Osteoblast (primary cell): Measurements from ENCODE around the gene MACROD2. TPM values are rescaled to one million over a fixed set of nuclear protein-coding genes. Genes with fewer than 3 reads are reported as not detected.

ENCODE experiments used
- DNase-seq: peaks from one replicate; pipeline ENCODE4 v3.0.0; 2011; ENCODE audit warnings: low spot score, mixed read lengths; ENCODE audit not compliant: insufficient read length; ENCODE audit errors: missing footprints
- H2AFZ ChIP-seq: 2 replicates; pipeline ENCODE4 v1.6.0; 2011; ENCODE audit warnings: mild to moderate bottlenecking, low read length
- H3K27ac ChIP-seq: 2 replicates; pipeline ENCODE4 v1.5.1; 2011; ENCODE audit warnings: mild to moderate bottlenecking, low read depth, low read length, moderate library complexity
- H3K27me3 ChIP-seq: 2 replicates; pipeline ENCODE4 v1.6.0; 2012; ENCODE audit warnings: mild to moderate bottlenecking, control low read depth, inconsistent platforms, low read length, moderate library complexity; ENCODE audit not compliant: insufficient read depth
- H3K36me3 ChIP-seq: 2 replicates; pipeline ENCODE4 v1.5.1; 2011; ENCODE audit warnings: mild to moderate bottlenecking, low read length, control low read depth, moderate library complexity; ENCODE audit not compliant: insufficient read depth
- H3K4me1 ChIP-seq: 2 replicates; pipeline ENCODE4 v1.5.1; 2011; ENCODE audit warnings: mild to moderate bottlenecking, low read length, control low read depth, moderate library complexity; ENCODE audit not compliant: insufficient read depth
- H3K4me2 ChIP-seq: 2 replicates; pipeline ENCODE4 v1.6.0; 2011; ENCODE audit warnings: mild to moderate bottlenecking, low read length; ENCODE audit not compliant: insufficient read depth
- H3K4me3 ChIP-seq: fragments of 200-600 bp; sonication (generic); 3 replicates; pipeline ENCODE4 v1.5.1; 2012; ENCODE audit warnings: mild to moderate bottlenecking, low read length, inconsistent platforms; ENCODE audit not compliant: insufficient read depth
- H3K79me2 ChIP-seq: 2 replicates; pipeline ENCODE4 v1.6.0; 2012; ENCODE audit warnings: mild to moderate bottlenecking, low read length, control low read depth, inconsistent platforms; ENCODE audit not compliant: insufficient read depth
- H3K9me3 ChIP-seq: 2 replicates; pipeline ENCODE4 v1.5.1; 2011; ENCODE audit warnings: low read depth, low read length, control low read depth
- H4K20me1 ChIP-seq: 2 replicates; pipeline ENCODE4 v1.6.0; 2012; ENCODE audit warnings: mild to moderate bottlenecking, low read length, control low read depth; ENCODE audit not compliant: insufficient read depth
- CTCF ChIP-seq: IDR thresholded peaks from 2 replicates; pipeline ENCODE4 v1.5.1; 2011; ENCODE audit warnings: mild to moderate bottlenecking, low read depth, low read length, moderate library complexity; ENCODE audit errors: extremely low read depth
- total RNA-seq: library from RNA; depleted of rRNA; stranded (reverse); fragments of >200 nt; gene quantifications from 2 replicates; pipeline ENCODE4 v1.2.3, GENCODE V29; 2012

The MACROD2 gene
- total RNA-seq, 1 donor, result 4.0 TPM

GRCh38 chr20:15940127-15940526, 1944.8 kb downstream of the MACROD2 start:
- no peak overlapping the region for H3K4me3 ChIP-seq

GRCh38 chr20:15942130-15942529, 1946.8 kb downstream of the MACROD2 start:
- Histone ChIP-seq H3K79me2 (no peaks in the 10 kb centered on the region), H3K4me3 (no peak overlapping the region), H3K27me3 (no peaks in the 10 kb centered on the region), H3K4me1 (no peaks in the 10 kb centered on the region), H3K4me2 (no peak overlapping the region), H2AFZ (no peak overlapping the region), H3K9me3 (peaks cover 9% of the 10 kb centered on the region), H4K20me1 (no peaks in the 10 kb centered on the region), H3K36me3 (no peaks in the 10 kb centered on the region), H3K27ac (no peak overlapping the region)
- TF ChIP-seq CTCF, result no peak
- no peak for DNase-seq

More at GRCh38 chr20:15940127-15940526, 1944.8 kb downstream of the MACROD2 start:
- Histone ChIP-seq H2AFZ (no peak overlapping the region), H3K79me2 (no peaks in the 10 kb centered on the region), H3K27ac (no peak overlapping the region), H3K36me3 (no peaks in the 10 kb centered on the region), H4K20me1 (no peaks in the 10 kb centered on the region), H3K9me3 (peaks cover 9% of the 10 kb centered on the region), H3K4me2 (no peak overlapping the region), H3K4me1 (no peaks in the 10 kb centered on the region), H3K27me3 (no peaks in the 10 kb centered on the region)
- no peak for TF ChIP-seq CTCF
- DNase-seq, result no peak

- no peaks in the 10 kb centered on the region for H3K36me3 ChIP-seq
- H3K27me3 ChIP-seq, result no peaks in the 10 kb centered on the region
- H3K27ac ChIP-seq, result no peak overlapping the region
- H4K20me1 ChIP-seq, result no peaks in the 10 kb centered on the region
- H3K4me1 ChIP-seq, result no peaks in the 10 kb centered on the region
- DNase-seq, result no peak
- H3K9me3 ChIP-seq, result no peaks in the 10 kb centered on the region
- TF ChIP-seq CTCF, result no peak
- H3K4me3 ChIP-seq, result no peak overlapping the region
- H3K79me2 ChIP-seq, result no peaks in the 10 kb centered on the region
- no peak overlapping the region for H2AFZ ChIP-seq
- H3K4me2 ChIP-seq, result no peak overlapping the region
These were observed 1950.0 kb downstream of the MACROD2 start for GRCh38 chr20:15945289-15945688.

GRCh38 chr20:15949391-15949790, 1954.1 kb downstream of the MACROD2 start:
- Histone ChIP-seq H3K9me3 (no peaks in the 10 kb centered on the region), H3K36me3 (no peaks in the 10 kb centered on the region), H3K4me2 (no peak overlapping the region), H3K27me3 (no peaks in the 10 kb centered on the region), H3K27ac (no peak overlapping the region), H3K79me2 (no peaks in the 10 kb centered on the region), H4K20me1 (no peaks in the 10 kb centered on the region), H3K4me1 (no peaks in the 10 kb centered on the region), H3K4me3 (no peak overlapping the region), H2AFZ (no peak overlapping the region)
- TF ChIP-seq CTCF, result no peak
- DNase-seq, result no peak
